SK-N-SH treated with all-trans-retinoic acid at 6 μM for 48 hours (cell line): ENCODE measurements around the gene SAFB2.

Experiments used
- ATAC-seq: fragments of 200-7000 bp; cut with Tn5 transposase; 3 replicates; pipeline ENCODE4 v1.9.1; 2020; ENCODE audit warnings: mild to moderate bottlenecking, moderate library complexity
- ARNTL ChIP-seq: fragments of 450-650 bp; formaldehyde crosslinking; IDR thresholded peaks from 2 replicates; pipeline ENCODE4 v1.5.0; 2020; ENCODE audit warnings: low read depth, mild to moderate bottlenecking, moderate library complexity, borderline replicate concordance
- BACH2 ChIP-seq: fragments of 250-450 bp; sonication (Bioruptor Pico); IDR thresholded peaks from 2 replicates; pipeline ENCODE4 v1.9.0; 2021; ENCODE audit warnings: mild to moderate bottlenecking, borderline replicate concordance
- CSDC2 ChIP-seq: fragments of 250-450 bp; sonication (Bioruptor Pico); IDR thresholded peaks from 2 replicates; pipeline ENCODE4 v1.5.0; 2020; ENCODE audit warnings: mild to moderate bottlenecking, moderate library complexity
- ESRRG ChIP-seq: fragments of 250-450 bp; sonication (Bioruptor Pico); IDR thresholded peaks from 2 replicates; pipeline ENCODE4 v1.6.1; 2021; ENCODE audit warnings: mild to moderate bottlenecking
- GLIS3 ChIP-seq: fragments of 250-450 bp; sonication (Bioruptor Pico); IDR thresholded peaks from 2 replicates; pipeline ENCODE4 v1.5.0; 2020; ENCODE audit warnings: mild to moderate bottlenecking, moderate library complexity
- ISL1 ChIP-seq: fragments of 250-450 bp; sonication (Bioruptor Pico); IDR thresholded peaks from 2 replicates; pipeline ENCODE4 v2.1.2; 2022; ENCODE audit warnings: mild to moderate bottlenecking, moderate library complexity
- PPARA ChIP-seq: fragments of 250-450 bp; sonication (Bioruptor Pico); IDR thresholded peaks from 2 replicates; pipeline ENCODE4 v1.5.0; 2020; ENCODE audit warnings: mild to moderate bottlenecking, borderline replicate concordance
- RARB ChIP-seq: fragments of 250-450 bp; sonication (Bioruptor Pico); IDR thresholded peaks from 2 replicates; pipeline ENCODE4 v1.8.0; 2021; ENCODE audit warnings: mild to moderate bottlenecking, moderate library complexity
- TCF4 ChIP-seq: fragments of 250-450 bp; sonication (Bioruptor Pico); IDR thresholded peaks from 2 replicates; pipeline ENCODE4 v1.8.0; 2021; ENCODE audit warnings: mild to moderate bottlenecking, moderate library complexity, borderline replicate concordance
- TOX ChIP-seq: fragments of 250-450 bp; sonication (Bioruptor Pico); IDR thresholded peaks from 2 replicates; pipeline ENCODE4 v1.8.0; 2021; ENCODE audit warnings: mild to moderate bottlenecking, moderate library complexity, borderline replicate concordance
- ZC3H10 ChIP-seq: fragments of 250-450 bp; sonication (Bioruptor Pico); IDR thresholded peaks from 2 replicates; pipeline ENCODE4 v1.5.1; 2021; ENCODE audit warnings: mild to moderate bottlenecking, moderate library complexity
- ZFP3 ChIP-seq: fragments of 250-450 bp; sonication (Bioruptor Pico); IDR thresholded peaks from 2 replicates; pipeline ENCODE4 v1.5.0; 2020; ENCODE audit warnings: mild to moderate bottlenecking, moderate library complexity
- ZFP30 ChIP-seq: fragments of 450-650 bp; formaldehyde crosslinking; IDR thresholded peaks from 2 replicates; pipeline ENCODE4 v1.5.0; 2022; ENCODE audit warnings: mild to moderate bottlenecking, moderate library complexity
- ZNF565 ChIP-seq: fragments of 450-650 bp; formaldehyde crosslinking; conservative IDR thresholded peaks from 2 replicates; pipeline ENCODE4 v1.5.0; 2020; ENCODE audit warnings: low read depth, mild to moderate bottlenecking, moderate library complexity
- ZNF70 ChIP-seq: fragments of 450-650 bp; formaldehyde crosslinking; IDR thresholded peaks from 2 replicates; pipeline ENCODE4 v1.5.0; 2020; ENCODE audit warnings: mild to moderate bottlenecking, moderate library complexity
- ZNF8 ChIP-seq: fragments of 450-650 bp; formaldehyde crosslinking; IDR thresholded peaks from 2 replicates; pipeline ENCODE4 v1.5.0; 2020; ENCODE audit warnings: mild to moderate bottlenecking, moderate library complexity
- TF ChIP-seq, protein P1 (sequence below): fragments of 250-450 bp; sonication (Bioruptor Pico); IDR thresholded peaks from 2 replicates; pipeline ENCODE4 v1.5.1; 2021; ENCODE audit warnings: mild to moderate bottlenecking, moderate library complexity
- TF ChIP-seq, protein P2 (sequence below): fragments of 250-450 bp; sonication (Bioruptor Pico); IDR thresholded peaks from 2 replicates; pipeline ENCODE4 v1.5.0; 2020; ENCODE audit warnings: mild to moderate bottlenecking, moderate library complexity
- TF ChIP-seq, protein P3 (sequence below): fragments of 250-450 bp; sonication (Bioruptor Pico); IDR thresholded peaks from 2 replicates; pipeline ENCODE4 v1.5.1; 2020; ENCODE audit warnings: low read depth, mild to moderate bottlenecking, moderate library complexity
- TF ChIP-seq, protein P4 (sequence below): fragments of 250-450 bp; sonication (Bioruptor Pico); IDR thresholded peaks from 2 replicates; pipeline ENCODE4 v1.8.0; 2020; ENCODE audit warnings: mild to moderate bottlenecking, moderate library complexity, borderline replicate concordance
- TF ChIP-seq, protein P5 (sequence below): fragments of 250-450 bp; sonication (Bioruptor Pico); IDR thresholded peaks from 2 replicates; pipeline ENCODE4 v1.8.0; 2021; ENCODE audit warnings: low read depth, mild to moderate bottlenecking, moderate library complexity, borderline replicate concordance

SAFB2 gene

DNA sequence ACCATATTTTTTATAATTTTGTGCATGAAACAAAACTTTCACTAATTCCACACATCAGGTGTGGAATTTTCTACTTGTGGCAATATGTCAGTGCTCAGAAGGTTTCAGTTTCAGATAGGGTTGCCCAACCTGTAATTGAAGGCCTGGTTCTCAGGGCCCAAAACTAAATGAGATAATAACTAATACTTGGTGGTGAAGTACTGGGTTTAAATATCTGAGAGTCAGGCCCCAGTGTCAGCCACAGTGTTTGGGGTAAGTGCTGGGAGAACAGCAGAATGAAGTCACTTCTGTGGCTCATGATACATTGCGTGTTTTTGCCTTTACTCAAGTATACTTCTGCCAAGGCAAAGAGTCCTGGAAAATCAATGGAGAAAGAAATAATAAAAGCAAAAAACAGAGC lies 5.9 kb upstream of the SAFB2 start:
- TF ChIP-seq, protein P1, sequence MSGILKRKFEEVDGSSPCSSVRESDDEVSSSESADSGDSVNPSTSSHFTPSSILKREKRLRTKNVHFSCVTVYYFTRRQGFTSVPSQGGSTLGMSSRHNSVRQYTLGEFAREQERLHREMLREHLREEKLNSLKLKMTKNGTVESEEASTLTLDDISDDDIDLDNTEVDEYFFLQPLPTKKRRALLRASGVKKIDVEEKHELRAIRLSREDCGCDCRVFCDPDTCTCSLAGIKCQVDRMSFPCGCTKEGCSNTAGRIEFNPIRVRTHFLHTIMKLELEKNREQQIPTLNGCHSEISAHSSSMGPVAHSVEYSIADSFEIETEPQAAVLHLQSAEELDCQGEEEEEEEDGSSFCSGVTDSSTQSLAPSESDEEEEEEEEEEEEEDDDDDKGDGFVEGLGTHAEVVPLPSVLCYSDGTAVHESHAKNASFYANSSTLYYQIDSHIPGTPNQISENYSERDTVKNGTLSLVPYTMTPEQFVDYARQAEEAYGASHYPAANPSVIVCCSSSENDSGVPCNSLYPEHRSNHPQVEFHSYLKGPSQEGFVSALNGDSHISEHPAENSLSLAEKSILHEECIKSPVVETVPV (CRISPR knock-in tag) = no peak
- TF ChIP-seq, protein P2, sequence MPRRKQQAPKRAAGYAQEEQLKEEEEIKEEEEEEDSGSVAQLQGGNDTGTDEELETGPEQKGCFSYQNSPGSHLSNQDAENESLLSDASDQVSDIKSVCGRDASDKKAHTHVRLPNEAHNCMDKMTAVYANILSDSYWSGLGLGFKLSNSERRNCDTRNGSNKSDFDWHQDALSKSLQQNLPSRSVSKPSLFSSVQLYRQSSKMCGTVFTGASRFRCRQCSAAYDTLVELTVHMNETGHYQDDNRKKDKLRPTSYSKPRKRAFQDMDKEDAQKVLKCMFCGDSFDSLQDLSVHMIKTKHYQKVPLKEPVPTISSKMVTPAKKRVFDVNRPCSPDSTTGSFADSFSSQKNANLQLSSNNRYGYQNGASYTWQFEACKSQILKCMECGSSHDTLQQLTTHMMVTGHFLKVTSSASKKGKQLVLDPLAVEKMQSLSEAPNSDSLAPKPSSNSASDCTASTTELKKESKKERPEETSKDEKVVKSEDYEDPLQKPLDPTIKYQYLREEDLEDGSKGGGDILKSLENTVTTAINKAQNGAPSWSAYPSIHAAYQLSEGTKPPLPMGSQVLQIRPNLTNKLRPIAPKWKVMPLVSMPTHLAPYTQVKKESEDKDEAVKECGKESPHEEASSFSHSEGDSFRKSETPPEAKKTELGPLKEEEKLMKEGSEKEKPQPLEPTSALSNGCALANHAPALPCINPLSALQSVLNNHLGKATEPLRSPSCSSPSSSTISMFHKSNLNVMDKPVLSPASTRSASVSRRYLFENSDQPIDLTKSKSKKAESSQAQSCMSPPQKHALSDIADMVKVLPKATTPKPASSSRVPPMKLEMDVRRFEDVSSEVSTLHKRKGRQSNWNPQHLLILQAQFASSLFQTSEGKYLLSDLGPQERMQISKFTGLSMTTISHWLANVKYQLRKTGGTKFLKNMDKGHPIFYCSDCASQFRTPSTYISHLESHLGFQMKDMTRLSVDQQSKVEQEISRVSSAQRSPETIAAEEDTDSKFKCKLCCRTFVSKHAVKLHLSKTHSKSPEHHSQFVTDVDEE (CRISPR knock-in tag) = no peak
- no peak for ATAC-seq

DNA sequence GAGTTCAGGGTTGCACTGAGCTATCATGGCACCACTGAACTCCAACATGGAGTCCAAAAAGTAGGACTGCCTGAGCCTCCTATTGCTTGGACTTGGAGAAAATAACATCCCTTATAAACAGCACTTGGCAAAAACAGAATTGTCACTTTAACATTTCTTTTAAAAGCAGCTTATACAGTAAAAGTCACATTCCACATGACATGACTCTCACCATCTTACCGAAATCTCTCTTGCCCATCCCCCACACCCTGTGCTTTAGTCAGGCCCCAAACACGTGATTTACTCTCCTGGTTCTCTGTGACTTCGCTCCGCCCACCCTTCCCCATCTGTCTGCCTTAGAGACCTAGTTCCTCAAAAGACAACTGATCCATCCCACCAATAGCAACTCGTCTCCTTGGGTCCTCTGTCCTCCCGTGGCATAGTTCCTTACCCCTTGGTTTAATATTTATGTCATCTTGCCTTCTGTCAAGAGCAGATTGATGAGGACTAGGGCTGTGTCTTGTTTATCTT lies 4.9 kb upstream of the SAFB2 start:
- TF ChIP-seq, protein P2 (CRISPR knock-in tag) = no peak
- TF ChIP-seq ZNF70 (CRISPR knock-in tag) = no peak
- no peak for TF ChIP-seq BACH2 (CRISPR knock-in tag)
- no peak for TF ChIP-seq ZC3H10 (CRISPR knock-in tag)
- no peak for TF ChIP-seq ISL1 (CRISPR knock-in tag)
- TF ChIP-seq, protein P3, sequence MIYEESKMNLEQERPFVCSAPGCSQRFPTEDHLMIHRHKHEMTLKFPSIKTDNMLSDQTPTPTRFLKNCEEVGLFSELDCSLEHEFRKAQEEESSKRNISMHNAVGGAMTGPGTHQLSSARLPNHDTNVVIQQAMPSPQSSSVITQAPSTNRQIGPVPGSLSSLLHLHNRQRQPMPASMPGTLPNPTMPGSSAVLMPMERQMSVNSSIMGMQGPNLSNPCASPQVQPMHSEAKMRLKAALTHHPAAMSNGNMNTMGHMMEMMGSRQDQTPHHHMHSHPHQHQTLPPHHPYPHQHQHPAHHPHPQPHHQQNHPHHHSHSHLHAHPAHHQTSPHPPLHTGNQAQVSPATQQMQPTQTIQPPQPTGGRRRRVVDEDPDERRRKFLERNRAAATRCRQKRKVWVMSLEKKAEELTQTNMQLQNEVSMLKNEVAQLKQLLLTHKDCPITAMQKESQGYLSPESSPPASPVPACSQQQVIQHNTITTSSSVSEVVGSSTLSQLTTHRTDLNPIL (CRISPR knock-in tag) = no peak
- TF ChIP-seq, protein P4, sequence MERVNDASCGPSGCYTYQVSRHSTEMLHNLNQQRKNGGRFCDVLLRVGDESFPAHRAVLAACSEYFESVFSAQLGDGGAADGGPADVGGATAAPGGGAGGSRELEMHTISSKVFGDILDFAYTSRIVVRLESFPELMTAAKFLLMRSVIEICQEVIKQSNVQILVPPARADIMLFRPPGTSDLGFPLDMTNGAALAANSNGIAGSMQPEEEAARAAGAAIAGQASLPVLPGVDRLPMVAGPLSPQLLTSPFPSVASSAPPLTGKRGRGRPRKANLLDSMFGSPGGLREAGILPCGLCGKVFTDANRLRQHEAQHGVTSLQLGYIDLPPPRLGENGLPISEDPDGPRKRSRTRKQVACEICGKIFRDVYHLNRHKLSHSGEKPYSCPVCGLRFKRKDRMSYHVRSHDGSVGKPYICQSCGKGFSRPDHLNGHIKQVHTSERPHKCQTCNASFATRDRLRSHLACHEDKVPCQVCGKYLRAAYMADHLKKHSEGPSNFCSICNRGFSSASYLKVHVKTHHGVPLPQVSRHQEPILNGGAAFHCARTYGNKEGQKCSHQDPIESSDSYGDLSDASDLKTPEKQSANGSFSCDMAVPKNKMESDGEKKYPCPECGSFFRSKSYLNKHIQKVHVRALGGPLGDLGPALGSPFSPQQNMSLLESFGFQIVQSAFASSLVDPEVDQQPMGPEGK (CRISPR knock-in tag) = no peak
- no peak for TF ChIP-seq TCF4 (CRISPR knock-in tag)
- no peak for TF ChIP-seq ZNF565 (CRISPR knock-in tag)
- no peak for TF ChIP-seq ESRRG
- no peak for TF ChIP-seq ZFP3
- no peak for TF ChIP-seq ZFP30 (CRISPR knock-in tag)
- TF ChIP-seq, protein P5, sequence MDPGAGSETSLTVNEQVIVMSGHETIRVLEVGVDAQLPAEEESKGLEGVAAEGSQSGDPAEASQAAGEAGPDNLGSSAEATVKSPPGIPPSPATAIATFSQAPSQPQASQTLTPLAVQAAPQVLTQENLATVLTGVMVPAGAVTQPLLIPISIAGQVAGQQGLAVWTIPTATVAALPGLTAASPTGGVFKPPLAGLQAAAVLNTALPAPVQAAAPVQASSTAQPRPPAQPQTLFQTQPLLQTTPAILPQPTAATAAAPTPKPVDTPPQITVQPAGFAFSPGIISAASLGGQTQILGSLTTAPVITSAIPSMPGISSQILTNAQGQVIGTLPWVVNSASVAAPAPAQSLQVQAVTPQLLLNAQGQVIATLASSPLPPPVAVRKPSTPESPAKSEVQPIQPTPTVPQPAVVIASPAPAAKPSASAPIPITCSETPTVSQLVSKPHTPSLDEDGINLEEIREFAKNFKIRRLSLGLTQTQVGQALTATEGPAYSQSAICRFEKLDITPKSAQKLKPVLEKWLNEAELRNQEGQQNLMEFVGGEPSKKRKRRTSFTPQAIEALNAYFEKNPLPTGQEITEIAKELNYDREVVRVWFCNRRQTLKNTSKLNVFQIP (CRISPR knock-in tag) = no peak
- no peak for TF ChIP-seq TOX (CRISPR knock-in tag)
- TF ChIP-seq GLIS3 (CRISPR knock-in tag) = no peak
- no peak for TF ChIP-seq PPARA
- no peak for TF ChIP-seq ARNTL (CRISPR knock-in tag)
- no peak for TF ChIP-seq ZNF8 (CRISPR knock-in tag)
- no peak for TF ChIP-seq RARB
- no peak for TF ChIP-seq CSDC2 (CRISPR knock-in tag)
- no peak for ATAC-seq
